GM12878 (cell line): ENCODE measurements around the gene AQP3.

Experiments
- BRCA1 ChIP-seq: IDR thresholded peaks from 2 replicates; pipeline ENCODE4 v1.6.1; 2011; ENCODE audit warnings: low read depth, low read length, improper control_type of control experiment
- CREB1 ChIP-seq: IDR thresholded peaks from 2 replicates; pipeline ENCODE4 v1.6.1; 2012; ENCODE audit warnings: low read depth, mild to moderate bottlenecking, inconsistent platforms
- EZH2 ChIP-seq: IDR thresholded peaks from 2 replicates; pipeline ENCODE4 v1.6.1; 2012; ENCODE audit warnings: low read depth, mild to moderate bottlenecking, control low read depth, inconsistent platforms, low read length, borderline replicate concordance; ENCODE audit not compliant: control insufficient read depth
- HCFC1 ChIP-seq: fragments of 150-350 bp; IDR thresholded peaks from 2 replicates; pipeline ENCODE4 v1.6.1; 2014; ENCODE audit warnings: low read length
- HDGF ChIP-seq: fragments of 450-650 bp; IDR thresholded peaks from 2 replicates; pipeline ENCODE4 v1.6.1; 2016; ENCODE audit warnings: antibody characterized with exemption
- KLF5 ChIP-seq: fragments of 450-650 bp; IDR thresholded peaks from 2 replicates; pipeline ENCODE4 v1.6.1; 2014; ENCODE audit warnings: mild to moderate bottlenecking; ENCODE audit not compliant: partially characterized antibody
- MAX ChIP-seq: IDR thresholded peaks from 2 replicates; pipeline ENCODE4 v1.6.1; 2012; ENCODE audit warnings: low read depth, low read length, improper control_type of control experiment
- MEF2A ChIP-seq: IDR thresholded peaks from 2 replicates; pipeline ENCODE4 v1.6.1; 2011; ENCODE audit warnings: low read depth, mild to moderate bottlenecking, low read length, moderate library complexity; ENCODE audit not compliant: insufficient read depth
- MYC ChIP-seq: IDR thresholded peaks from 2 replicates; pipeline ENCODE4 v1.6.1; 2011; ENCODE audit warnings: mild to moderate bottlenecking, low read length, moderate library complexity, inconsistent platforms; ENCODE audit not compliant: insufficient read depth, insufficient replicate concordance, insufficient read length, severe bottlenecking
- POLR2A ChIP-seq: IDR thresholded peaks from 2 replicates; pipeline ENCODE4 v1.6.1; 2011; ENCODE audit warnings: low read depth, mild to moderate bottlenecking, low read length
- ZBED1 ChIP-seq: IDR thresholded peaks from 2 replicates; pipeline ENCODE4 v1.6.1; 2016; ENCODE audit warnings: borderline replicate concordance
- TF ChIP-seq, protein P1 (sequence below), 3 experiments: IDR thresholded peaks in 2 of 3; conservative IDR thresholded peaks in 1 of 3; 2 replicates each; pipeline ENCODE4 v1.5.1; 2011; ENCODE audit warnings: low read depth in 3 of 3, low read length in 3 of 3, mild to moderate bottlenecking in 3 of 3, control low read depth in 2 of 3, moderate library complexity in 2 of 3, inconsistent platforms in 1 of 3, mixed read lengths in 1 of 3; ENCODE audit not compliant: control insufficient read depth in 2 of 3, insufficient read depth in 1 of 3; ENCODE audit errors: extremely low read depth in 1 of 3
- TF ChIP-seq, protein P2 (sequence below): fragments of 450-650 bp; IDR thresholded peaks from 2 replicates; pipeline ENCODE4 v1.6.1; 2016; ENCODE audit warnings: mild to moderate bottlenecking
- TF ChIP-seq, protein P3 (sequence below): IDR thresholded peaks from 2 replicates; pipeline ENCODE4 v1.6.1; 2012; ENCODE audit warnings: mild to moderate bottlenecking, low read depth, low read length

DNA sequence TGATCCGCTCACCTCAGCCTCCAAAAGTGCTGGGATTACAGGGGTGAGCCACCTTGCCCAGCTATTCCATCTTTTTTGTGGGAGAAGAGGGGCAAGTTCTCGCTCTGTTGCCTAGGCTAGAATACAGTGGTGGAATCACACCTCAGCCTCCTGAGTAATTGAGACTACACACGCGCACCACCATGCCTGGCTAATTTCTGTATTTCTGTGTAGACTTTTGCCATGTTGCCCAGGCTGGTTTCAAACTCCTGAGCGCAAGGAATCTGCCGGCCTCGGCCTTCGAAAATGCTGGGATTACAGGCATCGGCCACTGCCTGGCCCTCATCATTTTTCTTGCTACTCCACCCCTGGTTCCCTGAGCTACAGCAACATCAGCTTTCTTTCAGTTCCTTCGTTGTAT lies 29.1 kb upstream of the AQP3 start:
- no peak for TF ChIP-seq MAX
- TF ChIP-seq, protein P1, sequence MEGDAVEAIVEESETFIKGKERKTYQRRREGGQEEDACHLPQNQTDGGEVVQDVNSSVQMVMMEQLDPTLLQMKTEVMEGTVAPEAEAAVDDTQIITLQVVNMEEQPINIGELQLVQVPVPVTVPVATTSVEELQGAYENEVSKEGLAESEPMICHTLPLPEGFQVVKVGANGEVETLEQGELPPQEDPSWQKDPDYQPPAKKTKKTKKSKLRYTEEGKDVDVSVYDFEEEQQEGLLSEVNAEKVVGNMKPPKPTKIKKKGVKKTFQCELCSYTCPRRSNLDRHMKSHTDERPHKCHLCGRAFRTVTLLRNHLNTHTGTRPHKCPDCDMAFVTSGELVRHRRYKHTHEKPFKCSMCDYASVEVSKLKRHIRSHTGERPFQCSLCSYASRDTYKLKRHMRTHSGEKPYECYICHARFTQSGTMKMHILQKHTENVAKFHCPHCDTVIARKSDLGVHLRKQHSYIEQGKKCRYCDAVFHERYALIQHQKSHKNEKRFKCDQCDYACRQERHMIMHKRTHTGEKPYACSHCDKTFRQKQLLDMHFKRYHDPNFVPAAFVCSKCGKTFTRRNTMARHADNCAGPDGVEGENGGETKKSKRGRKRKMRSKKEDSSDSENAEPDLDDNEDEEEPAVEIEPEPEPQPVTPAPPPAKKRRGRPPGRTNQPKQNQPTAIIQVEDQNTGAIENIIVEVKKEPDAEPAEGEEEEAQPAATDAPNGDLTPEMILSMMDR (IDR thresholded peaks at IDR 0.05 in 2 of 3, conservative IDR thresholded peaks at IDR 0.05 in 1 of 3; ENCODE audit: control insufficient read depth in 2 of 3, extremely low read depth in 1 of 3, insufficient read depth in 1 of 3, low read depth in 3 of 3, low read length in 3 of 3) = no peak
- TF ChIP-seq CREB1 = no peak
- no peak for TF ChIP-seq MEF2A
- no peak for TF ChIP-seq ZBED1
- no peak for TF ChIP-seq HDGF
- TF ChIP-seq POLR2A = no peak
- TF ChIP-seq BRCA1 = no peak
- TF ChIP-seq, protein P2, sequence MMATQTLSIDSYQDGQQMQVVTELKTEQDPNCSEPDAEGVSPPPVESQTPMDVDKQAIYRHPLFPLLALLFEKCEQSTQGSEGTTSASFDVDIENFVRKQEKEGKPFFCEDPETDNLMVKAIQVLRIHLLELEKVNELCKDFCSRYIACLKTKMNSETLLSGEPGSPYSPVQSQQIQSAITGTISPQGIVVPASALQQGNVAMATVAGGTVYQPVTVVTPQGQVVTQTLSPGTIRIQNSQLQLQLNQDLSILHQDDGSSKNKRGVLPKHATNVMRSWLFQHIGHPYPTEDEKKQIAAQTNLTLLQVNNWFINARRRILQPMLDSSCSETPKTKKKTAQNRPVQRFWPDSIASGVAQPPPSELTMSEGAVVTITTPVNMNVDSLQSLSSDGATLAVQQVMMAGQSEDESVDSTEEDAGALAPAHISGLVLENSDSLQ = no peak
- TF ChIP-seq MYC = no peak
- no peak for TF ChIP-seq EZH2
- TF ChIP-seq KLF5 = no peak
- TF ChIP-seq, protein P3, sequence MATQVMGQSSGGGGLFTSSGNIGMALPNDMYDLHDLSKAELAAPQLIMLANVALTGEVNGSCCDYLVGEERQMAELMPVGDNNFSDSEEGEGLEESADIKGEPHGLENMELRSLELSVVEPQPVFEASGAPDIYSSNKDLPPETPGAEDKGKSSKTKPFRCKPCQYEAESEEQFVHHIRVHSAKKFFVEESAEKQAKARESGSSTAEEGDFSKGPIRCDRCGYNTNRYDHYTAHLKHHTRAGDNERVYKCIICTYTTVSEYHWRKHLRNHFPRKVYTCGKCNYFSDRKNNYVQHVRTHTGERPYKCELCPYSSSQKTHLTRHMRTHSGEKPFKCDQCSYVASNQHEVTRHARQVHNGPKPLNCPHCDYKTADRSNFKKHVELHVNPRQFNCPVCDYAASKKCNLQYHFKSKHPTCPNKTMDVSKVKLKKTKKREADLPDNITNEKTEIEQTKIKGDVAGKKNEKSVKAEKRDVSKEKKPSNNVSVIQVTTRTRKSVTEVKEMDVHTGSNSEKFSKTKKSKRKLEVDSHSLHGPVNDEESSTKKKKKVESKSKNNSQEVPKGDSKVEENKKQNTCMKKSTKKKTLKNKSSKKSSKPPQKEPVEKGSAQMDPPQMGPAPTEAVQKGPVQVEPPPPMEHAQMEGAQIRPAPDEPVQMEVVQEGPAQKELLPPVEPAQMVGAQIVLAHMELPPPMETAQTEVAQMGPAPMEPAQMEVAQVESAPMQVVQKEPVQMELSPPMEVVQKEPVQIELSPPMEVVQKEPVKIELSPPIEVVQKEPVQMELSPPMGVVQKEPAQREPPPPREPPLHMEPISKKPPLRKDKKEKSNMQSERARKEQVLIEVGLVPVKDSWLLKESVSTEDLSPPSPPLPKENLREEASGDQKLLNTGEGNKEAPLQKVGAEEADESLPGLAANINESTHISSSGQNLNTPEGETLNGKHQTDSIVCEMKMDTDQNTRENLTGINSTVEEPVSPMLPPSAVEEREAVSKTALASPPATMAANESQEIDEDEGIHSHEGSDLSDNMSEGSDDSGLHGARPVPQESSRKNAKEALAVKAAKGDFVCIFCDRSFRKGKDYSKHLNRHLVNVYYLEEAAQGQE = no peak
- TF ChIP-seq HCFC1 = no peak
